ENCODE results near the gene DLG2. TPM values are rescaled to one million over a fixed set of nuclear protein-coding genes. Genes with fewer than 3 reads are reported as not detected.

Gene DLG2
- polyA plus RNA-seq, 1 donor = 8.1 TPM

DNA sequence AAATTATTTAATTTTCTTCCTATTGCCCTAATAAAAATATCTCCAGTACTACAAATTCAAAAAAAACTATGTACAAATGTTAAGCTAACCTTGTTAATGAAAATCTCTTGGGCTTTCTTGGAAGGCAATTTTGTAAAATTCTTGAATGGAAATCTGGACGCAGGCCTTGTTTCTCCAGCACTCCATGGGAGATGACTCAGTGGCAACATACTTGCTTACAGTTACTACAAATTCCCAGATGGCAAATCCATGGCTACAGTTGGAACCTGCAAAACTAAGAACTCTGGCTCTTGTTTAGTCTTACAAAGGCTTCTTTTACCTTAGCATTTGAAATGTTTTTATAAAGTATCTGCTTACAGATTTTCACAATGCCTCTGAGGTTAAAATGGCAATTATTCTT lies 725.2 kb downstream of the DLG2 start:
- no peaks in the 10 kb centered on the region for H3K36me3 ChIP-seq (ENCODE audit: control insufficient read depth, insufficient read depth, low read length)
- no peaks in the 10 kb centered on the region for H3K27me3 ChIP-seq (ENCODE audit: control insufficient read depth, insufficient read depth, low read length)
- no peak overlapping the region for H3K4me3 ChIP-seq (ENCODE audit: low read length)
- 80% methylated on average over 1 of the region's 1 CpG for WGBS (ENCODE audit: insufficient coverage, low lambda C conversion rate)
- DNase-seq = no peak
- no peak overlapping the region for H3K27ac ChIP-seq (ENCODE audit: low read length)
- H3K9me3 ChIP-seq (ENCODE audit: control insufficient read depth, low read depth, low read length) = no peaks in the 10 kb centered on the region
- H3K4me1 ChIP-seq (ENCODE audit: control insufficient read depth, insufficient read depth, low read length) = no peaks in the 10 kb centered on the region

DNA sequence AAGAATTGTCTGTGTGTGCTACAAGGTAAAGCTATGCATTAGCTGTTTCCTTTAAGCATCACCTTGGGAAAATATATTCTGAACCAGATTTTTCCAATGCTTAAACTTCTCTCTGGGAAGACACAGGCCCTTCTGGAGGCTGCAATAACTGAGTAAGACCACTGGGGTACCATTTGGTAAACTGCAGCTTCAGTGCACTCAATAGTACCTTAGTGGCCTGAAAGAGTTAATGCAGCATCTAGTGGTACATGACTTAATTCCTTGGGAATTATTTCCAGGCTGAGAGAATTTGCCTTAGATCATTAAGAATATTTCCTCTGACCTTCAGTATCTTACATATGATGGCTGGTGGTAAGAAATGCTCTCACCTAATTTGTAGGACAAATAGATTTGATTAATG lies 727.4 kb downstream of the DLG2 start:
- DNase-seq = no peak
- Histone ChIP-seq H3K27me3 (ENCODE audit: control insufficient read depth, insufficient read depth, low read length) (no peaks in the 10 kb centered on the region), H3K36me3 (ENCODE audit: control insufficient read depth, insufficient read depth, low read length) (no peaks in the 10 kb centered on the region), H3K27ac (ENCODE audit: low read length) (no peak overlapping the region), H3K4me1 (ENCODE audit: control insufficient read depth, insufficient read depth, low read length) (no peaks in the 10 kb centered on the region), H3K9me3 (ENCODE audit: control insufficient read depth, low read depth, low read length) (no peaks in the 10 kb centered on the region), H3K4me3 (ENCODE audit: low read length) (no peak overlapping the region)

DNA sequence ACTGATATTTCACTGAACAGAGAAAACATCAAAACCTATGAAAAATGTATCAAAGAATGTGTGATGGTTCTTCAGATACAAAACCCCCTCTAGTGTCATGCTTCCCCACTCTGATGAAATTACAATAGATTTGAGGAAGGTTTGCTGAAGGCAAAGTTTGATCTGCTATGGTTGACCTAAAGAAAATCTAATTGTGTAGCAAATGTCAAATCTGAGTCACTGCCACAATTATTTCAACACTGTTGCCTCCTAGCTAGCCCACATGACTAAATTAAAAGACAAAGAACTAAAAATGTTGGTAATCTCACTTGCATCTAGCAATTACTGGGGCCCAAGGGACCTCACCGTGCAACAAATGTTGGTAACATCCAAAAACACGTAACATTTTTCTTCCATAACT lies 728.0 kb downstream of the DLG2 start:
- Histone ChIP-seq H3K4me3 (ENCODE audit: low read length) (no peak overlapping the region), H3K36me3 (ENCODE audit: control insufficient read depth, insufficient read depth, low read length) (no peaks in the 10 kb centered on the region), H3K27ac (ENCODE audit: low read length) (no peak overlapping the region), H3K9me3 (ENCODE audit: control insufficient read depth, low read depth, low read length) (no peaks in the 10 kb centered on the region), H3K4me1 (ENCODE audit: control insufficient read depth, insufficient read depth, low read length) (no peaks in the 10 kb centered on the region), H3K27me3 (ENCODE audit: control insufficient read depth, insufficient read depth, low read length) (no peaks in the 10 kb centered on the region)
- no CpG with 5 or more reads among the region's 2 CpGs for WGBS (ENCODE audit: insufficient coverage, low lambda C conversion rate)
- DNase-seq = no peak

DNA sequence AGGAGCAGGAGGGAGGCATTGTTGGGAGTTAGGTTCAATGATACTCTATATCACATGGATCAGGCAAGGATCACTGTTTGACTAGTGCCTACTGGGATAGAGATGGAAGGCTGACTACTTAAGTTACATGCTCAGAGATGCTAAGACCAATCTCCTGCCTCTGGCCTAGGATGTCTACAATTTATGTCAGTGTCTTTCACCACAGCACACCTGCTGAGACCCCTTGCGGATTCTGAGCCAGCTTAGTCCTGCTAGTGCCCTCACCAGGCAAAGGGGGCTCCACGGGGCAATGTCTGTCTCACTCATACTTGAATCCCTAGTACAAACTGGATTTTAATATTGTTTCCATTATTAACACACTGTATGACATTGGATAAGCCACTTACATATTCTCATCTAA lies 732.5 kb downstream of the DLG2 start:
- Histone ChIP-seq H3K36me3 (ENCODE audit: control insufficient read depth, insufficient read depth, low read length) (no peaks in the 10 kb centered on the region), H3K27ac (ENCODE audit: low read length) (no peak overlapping the region), H3K4me1 (ENCODE audit: control insufficient read depth, insufficient read depth, low read length) (no peaks in the 10 kb centered on the region), H3K9me3 (ENCODE audit: control insufficient read depth, low read depth, low read length) (no peaks in the 10 kb centered on the region), H3K27me3 (ENCODE audit: control insufficient read depth, insufficient read depth, low read length) (no peaks in the 10 kb centered on the region), H3K4me3 (ENCODE audit: low read length) (no peak overlapping the region)
- no CpG with 5 or more reads among the region's 2 CpGs for WGBS (ENCODE audit: insufficient coverage, low lambda C conversion rate)
- no peak for DNase-seq

DNA sequence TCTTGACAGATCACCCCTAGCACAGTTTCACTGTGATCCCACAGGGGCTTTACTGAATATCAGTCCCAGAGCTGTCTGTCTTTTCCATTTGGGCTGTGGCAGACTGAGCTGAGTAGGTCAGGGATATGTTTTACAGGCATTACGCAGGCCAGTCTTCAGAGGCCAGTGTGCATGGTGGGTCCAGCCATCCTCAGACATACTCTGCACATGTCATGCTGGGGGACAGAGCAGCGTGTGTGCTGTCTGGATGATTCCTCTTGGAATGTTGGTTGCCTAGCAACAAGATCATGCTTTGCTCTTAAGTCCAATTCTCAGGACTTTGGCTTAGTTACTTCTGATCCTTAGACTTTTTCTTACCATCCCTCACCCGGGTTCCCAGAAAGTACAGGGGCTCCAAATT lies 736.5 kb downstream of the DLG2 start:
- no peaks in the 10 kb centered on the region for H3K9me3 ChIP-seq (ENCODE audit: control insufficient read depth, low read depth, low read length)
- no peaks in the 10 kb centered on the region for H3K4me1 ChIP-seq (ENCODE audit: control insufficient read depth, insufficient read depth, low read length)
- DNase-seq = peak in 1 of 2 donors; percentile 0
- H3K4me3 ChIP-seq (ENCODE audit: low read length) = no peak overlapping the region
- no peaks in the 10 kb centered on the region for H3K27me3 ChIP-seq (ENCODE audit: control insufficient read depth, insufficient read depth, low read length)
- WGBS (ENCODE audit: insufficient coverage, low lambda C conversion rate) = no CpG with 5 or more reads among the region's 3 CpGs
- H3K36me3 ChIP-seq (ENCODE audit: control insufficient read depth, insufficient read depth, low read length) = no peaks in the 10 kb centered on the region
- H3K27ac ChIP-seq (ENCODE audit: low read length) = no peak overlapping the region

DNA sequence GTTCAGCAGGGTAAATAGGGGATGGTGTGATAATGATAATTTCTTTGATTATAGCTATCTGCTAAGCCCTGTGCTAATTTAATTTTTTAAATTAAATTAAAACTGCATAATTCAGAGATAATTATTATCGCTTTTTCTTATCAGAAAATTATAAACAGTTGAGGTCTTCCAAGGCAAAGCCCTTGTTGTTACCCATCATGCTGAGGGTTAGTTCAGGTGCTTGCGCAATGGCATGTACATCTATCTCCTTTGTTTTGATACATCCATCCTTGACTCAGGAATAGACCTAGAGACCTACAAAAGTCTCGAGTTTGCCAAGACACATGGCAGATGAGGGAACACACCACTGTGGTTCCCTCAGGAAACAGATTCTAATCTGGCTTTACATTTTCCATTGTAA lies 737.6 kb downstream of the DLG2 start:
- WGBS (ENCODE audit: insufficient coverage, low lambda C conversion rate) = 91% methylated on average over 1 of the region's 3 CpGs
- H3K36me3 ChIP-seq (ENCODE audit: control insufficient read depth, insufficient read depth, low read length) = no peaks in the 10 kb centered on the region
- no peaks in the 10 kb centered on the region for H3K27me3 ChIP-seq (ENCODE audit: control insufficient read depth, insufficient read depth, low read length)
- no peaks in the 10 kb centered on the region for H3K4me1 ChIP-seq (ENCODE audit: control insufficient read depth, insufficient read depth, low read length)
- no peaks in the 10 kb centered on the region for H3K9me3 ChIP-seq (ENCODE audit: control insufficient read depth, low read depth, low read length)
- no peak overlapping the region for H3K4me3 ChIP-seq (ENCODE audit: low read length)
- H3K27ac ChIP-seq (ENCODE audit: low read length) = no peak overlapping the region
- DNase-seq = no peak

DNA sequence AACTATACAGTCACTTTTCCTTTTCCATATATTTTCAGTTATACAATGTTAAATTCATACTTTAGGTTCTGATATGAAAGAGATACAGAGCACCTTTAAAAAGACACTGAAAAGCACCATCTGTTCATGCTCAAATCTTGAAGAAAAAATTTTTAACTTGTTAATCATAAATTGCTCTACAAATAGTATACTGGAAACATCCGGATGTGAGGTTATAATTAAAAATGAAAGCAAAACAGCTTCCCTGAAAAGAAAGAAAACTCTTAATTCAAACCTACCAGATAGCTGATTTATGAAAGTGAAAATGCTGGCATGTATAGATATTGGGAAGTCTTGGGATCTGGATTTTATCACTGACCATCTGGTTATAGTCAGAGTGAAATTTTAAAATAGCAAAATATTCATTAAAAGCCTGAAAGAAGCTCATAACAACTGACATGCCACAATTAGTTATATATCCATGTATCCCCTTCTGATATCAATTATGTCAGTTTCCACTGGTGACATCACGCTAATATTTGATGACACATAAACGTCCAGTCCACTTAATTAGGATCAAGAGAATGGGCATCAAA lies 740.0 kb downstream of the DLG2 start:
- no peak for DNase-seq
- Histone ChIP-seq H3K9me3 (ENCODE audit: control insufficient read depth, low read depth, low read length) (no peaks in the 10 kb centered on the region), H3K27me3 (ENCODE audit: control insufficient read depth, insufficient read depth, low read length) (no peaks in the 10 kb centered on the region), H3K36me3 (ENCODE audit: control insufficient read depth, insufficient read depth, low read length) (no peaks in the 10 kb centered on the region), H3K4me3 (ENCODE audit: low read length) (no peak overlapping the region), H3K4me1 (ENCODE audit: control insufficient read depth, insufficient read depth, low read length) (no peaks in the 10 kb centered on the region), H3K27ac (ENCODE audit: low read length) (no peak overlapping the region)
- WGBS (ENCODE audit: insufficient coverage, low lambda C conversion rate) = 90% methylated on average over 2 of the region's 3 CpGs

DNA sequence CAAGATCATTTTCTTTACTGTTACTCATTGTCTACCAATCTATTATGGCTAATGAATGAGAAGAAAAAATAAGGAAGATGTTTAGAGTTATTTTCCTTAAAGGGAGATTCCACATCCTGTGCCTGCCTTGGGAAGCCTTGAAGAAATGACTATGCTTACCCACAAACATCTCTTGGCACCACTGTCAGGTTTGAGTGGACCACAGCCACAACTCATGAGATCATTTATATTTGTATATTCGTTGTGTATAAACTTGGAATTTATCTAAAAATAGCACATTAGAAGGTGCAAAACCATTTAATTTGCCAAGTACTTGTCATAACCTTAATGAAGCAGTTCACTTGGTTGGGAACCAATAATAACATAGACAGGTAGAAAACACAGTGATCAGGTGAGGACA lies 740.8 kb downstream of the DLG2 start:
- Histone ChIP-seq H3K36me3 (ENCODE audit: control insufficient read depth, insufficient read depth, low read length) (no peaks in the 10 kb centered on the region), H3K27ac (ENCODE audit: low read length) (no peak overlapping the region), H3K4me3 (ENCODE audit: low read length) (no peak overlapping the region), H3K4me1 (ENCODE audit: control insufficient read depth, insufficient read depth, low read length) (no peaks in the 10 kb centered on the region), H3K9me3 (ENCODE audit: control insufficient read depth, low read depth, low read length) (no peaks in the 10 kb centered on the region), H3K27me3 (ENCODE audit: control insufficient read depth, insufficient read depth, low read length) (no peaks in the 10 kb centered on the region)
- DNase-seq = no peak
- no CpG with 5 or more reads among the region's 1 CpG for WGBS (ENCODE audit: insufficient coverage, low lambda C conversion rate)

DNA sequence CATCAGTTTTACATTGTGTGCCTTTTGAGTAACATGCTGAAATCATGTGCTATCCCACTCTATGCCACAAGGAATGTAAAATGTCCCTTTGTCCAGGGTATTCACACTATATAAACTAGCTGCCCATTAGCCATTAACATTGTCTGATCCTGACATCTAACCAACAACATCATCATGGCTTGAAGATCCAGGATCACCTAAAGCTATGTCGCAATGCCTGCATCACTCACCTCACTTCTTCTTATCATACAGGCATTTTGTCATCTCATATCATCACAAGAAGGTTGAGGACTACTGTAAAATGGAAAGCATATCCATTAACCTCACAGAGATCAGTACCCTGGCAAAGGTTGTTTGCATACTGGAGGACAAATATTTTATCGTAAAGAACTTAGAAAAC lies 742.3 kb downstream of the DLG2 start:
- WGBS (ENCODE audit: insufficient coverage, low lambda C conversion rate) = no CpG with 5 or more reads among the region's 2 CpGs
- no peaks in the 10 kb centered on the region for H3K36me3 ChIP-seq (ENCODE audit: control insufficient read depth, insufficient read depth, low read length)

DNA sequence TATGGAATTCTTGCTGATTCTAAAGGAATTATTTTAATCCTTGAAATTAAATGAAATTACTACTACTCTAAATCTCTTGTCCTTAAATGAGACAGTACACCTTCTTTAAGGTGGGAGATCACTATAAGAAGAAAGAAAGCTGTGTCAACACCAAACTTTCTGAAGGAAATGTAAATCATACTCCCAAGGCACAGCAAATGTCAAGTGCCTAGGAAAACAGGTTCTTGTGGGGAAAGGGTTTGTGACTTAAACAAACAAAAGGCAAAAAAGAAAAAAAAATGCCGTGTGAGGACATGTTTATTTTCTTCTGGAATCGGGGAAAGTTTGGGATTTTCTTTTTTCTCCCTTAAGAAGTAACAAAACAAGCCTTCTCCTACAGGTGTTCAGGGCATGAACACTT lies 745.1 kb downstream of the DLG2 start:
- H3K4me3 ChIP-seq (ENCODE audit: low read length) = no peak overlapping the region
- no peaks in the 10 kb centered on the region for H3K9me3 ChIP-seq (ENCODE audit: control insufficient read depth, low read depth, low read length)
- no peaks in the 10 kb centered on the region for H3K4me1 ChIP-seq (ENCODE audit: control insufficient read depth, insufficient read depth, low read length)
- H3K27me3 ChIP-seq (ENCODE audit: control insufficient read depth, insufficient read depth, low read length) = no peaks in the 10 kb centered on the region
- H3K36me3 ChIP-seq (ENCODE audit: control insufficient read depth, insufficient read depth, low read length) = no peaks in the 10 kb centered on the region
- H3K27ac ChIP-seq (ENCODE audit: low read length) = no peak overlapping the region
- DNase-seq = no peak
- 17% methylated on average over 2 of the region's 2 CpGs for WGBS (ENCODE audit: insufficient coverage, low lambda C conversion rate)

More for the DNA sequence above, 742.3 kb downstream of the DLG2 start:
- Histone ChIP-seq H3K9me3 (ENCODE audit: control insufficient read depth, low read depth, low read length) (no peaks in the 10 kb centered on the region), H3K27ac (ENCODE audit: low read length) (no peak overlapping the region), H3K4me3 (ENCODE audit: low read length) (no peak overlapping the region), H3K4me1 (ENCODE audit: control insufficient read depth, insufficient read depth, low read length) (no peaks in the 10 kb centered on the region), H3K27me3 (ENCODE audit: control insufficient read depth, insufficient read depth, low read length) (no peaks in the 10 kb centered on the region)
- no peak for DNase-seq

DNA sequence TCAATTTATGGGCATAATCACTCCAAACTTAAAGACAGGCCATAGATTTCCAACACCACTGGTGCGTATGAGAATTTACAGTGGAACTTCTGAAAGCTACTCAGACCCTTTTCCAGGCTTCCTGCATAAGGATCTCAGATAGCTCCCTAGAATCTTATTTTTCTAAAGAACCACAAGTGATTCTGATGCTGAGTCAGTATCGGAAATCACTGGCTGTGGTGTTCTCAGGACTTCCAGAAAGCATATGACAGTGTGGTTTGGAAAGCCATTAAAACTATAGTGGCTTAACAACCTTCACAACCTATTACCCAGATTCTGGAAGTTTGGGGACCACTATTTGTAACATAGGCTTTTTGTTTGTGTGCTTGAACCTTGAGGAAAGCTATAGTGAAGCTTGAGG lies 756.0 kb downstream of the DLG2 start:
- no peak for DNase-seq
- no CpG with 5 or more reads among the region's 2 CpGs for WGBS (ENCODE audit: insufficient coverage, low lambda C conversion rate)

More for the DNA sequence above, 756.0 kb downstream of the DLG2 start:
- Histone ChIP-seq H3K9me3 (ENCODE audit: control insufficient read depth, low read depth, low read length) (no peaks in the 10 kb centered on the region), H3K4me1 (ENCODE audit: control insufficient read depth, insufficient read depth, low read length) (no peaks in the 10 kb centered on the region), H3K4me3 (ENCODE audit: low read length) (no peak overlapping the region), H3K36me3 (ENCODE audit: control insufficient read depth, insufficient read depth, low read length) (no peaks in the 10 kb centered on the region), H3K27me3 (ENCODE audit: control insufficient read depth, insufficient read depth, low read length) (no peaks in the 10 kb centered on the region), H3K27ac (ENCODE audit: low read length) (no peak overlapping the region)
